GM13976 (cell line): ENCODE measurements around the gene HOXC9.

ENCODE experiments used
- DNase-seq: peaks from one replicate; pipeline ENCODE4 v3.0.0; 2012; ENCODE audit warnings: low spot score
- CTCF ChIP-seq: IDR thresholded peaks from 2 replicates; pipeline ENCODE4 v1.5.1; 2012; ENCODE audit warnings: borderline replicate concordance, mild to moderate bottlenecking; ENCODE audit not compliant: insufficient read depth; ENCODE audit errors: extremely low read depth, missing control alignments, control extremely low read depth
- in situ Hi-C: fragments of 300-500 bp; cut with MboI; formaldehyde crosslinking; loops from one replicate; pipeline ENCODE4 v1.12.0; 2022; ENCODE audit warnings: low sequenced_read_pairs, mixed read lengths, inconsistent platforms; ENCODE audit not compliant: unreplicated experiment

HOXC9 gene

GRCh38 chr12:54007538-54008259 lies 7.7 kb downstream of the HOXC9 start:
- DNase-seq = no peak
- in situ Hi-C loops = no loop called here

GRCh38 chr12:54008260-54008552 lies 8.2 kb downstream of the HOXC9 start:
- in situ Hi-C loops = no loop called here
- no peak for DNase-seq
- TF ChIP-seq CTCF = no peak

More at GRCh38 chr12:54007538-54008259, 7.7 kb downstream of the HOXC9 start:
- no peak for TF ChIP-seq CTCF

- in situ Hi-C loops = no loop called here
- TF ChIP-seq CTCF = no peak
- no peak for DNase-seq
Measured at GRCh38 chr12:54009171-54010052, 9.5 kb downstream of the HOXC9 start.

- no peak for DNase-seq
- in situ Hi-C loops = no loop called here
- TF ChIP-seq CTCF = no peak
Measured at GRCh38 chr12:54010053-54010971, 10.4 kb downstream of the HOXC9 start.

- in situ Hi-C loops = no loop called here
- TF ChIP-seq CTCF = no peak
- DNase-seq = no peak
Measured at GRCh38 chr12:54010972-54011664, 11.2 kb downstream of the HOXC9 start.
